Right renal pelvis (tissue), 4 donors: ENCODE results near the gene H2AZ2. TPM values are rescaled to one million over a fixed set of nuclear protein-coding genes. Genes with fewer than 3 reads are reported as not detected.
A peak's percentile ranks its signal among the peaks of the same experiment; 100 is the strongest.
"Not testable (repeated sequence)": the region's sequence is repeated elsewhere in the genome, so short reads cannot be mapped to it uniquely, and the experiment has no call there.

Source experiments
- DNase-seq, 4 donors: peaks; one replicate each; pipeline ENCODE4 v3.0.0-alpha.2; 2013; ENCODE audit warnings: low read depth in 4 of 4, low spot score in 3 of 4, missing footprints in 1 of 4
- polyA plus RNA-seq, 4 donors: library from polyadenylated mRNA; unstranded; fragments of 120-200 nt; gene quantifications; one replicate each; pipeline ENCODE4 v1.2.1, GENCODE V29; 2013; ENCODE audit not compliant: insufficient read length in 4 of 4

Gene H2AZ2
- polyA plus RNA-seq, 4 donors: 243 to 279 (median 250) TPM

GRCh38 chr7:44871918-44872317 lies 24.0 kb upstream of the H2AZ2 start:
- DNase-seq: not testable (repeated sequence)

- not testable (repeated sequence) for DNase-seq
Observed at GRCh38 chr7:44870780-44871179, 22.9 kb upstream of the H2AZ2 start.

- not testable (repeated sequence) for DNase-seq
Observed at GRCh38 chr7:44870336-44870735, 22.4 kb upstream of the H2AZ2 start.

GRCh38 chr7:44867073-44867995 lies 19.4 kb upstream of the H2AZ2 start:
- no peak for DNase-seq

- not testable (repeated sequence) for DNase-seq
Observed at GRCh38 chr7:44861949-44862348, 14.1 kb upstream of the H2AZ2 start.

- no peak for DNase-seq
Observed at GRCh38 chr7:44858161-44858560, 10.3 kb upstream of the H2AZ2 start.

- DNase-seq: no peak
Observed at GRCh38 chr7:44854644-44855364, 6.9 kb upstream of the H2AZ2 start.

- DNase-seq: no peak
Observed at GRCh38 chr7:44853391-44853790, 5.5 kb upstream of the H2AZ2 start.

GRCh38 chr7:44852590-44852989 lies 4.7 kb upstream of the H2AZ2 start:
- no peak for DNase-seq

- DNase-seq: no peak
Observed at GRCh38 chr7:44849885-44850544, 2.1 kb upstream of the H2AZ2 start.

- no peak for DNase-seq
Observed at GRCh38 chr7:44849259-44849884, 1.5 kb upstream of the H2AZ2 start.

- peak; percentile 79 to 83 (median 81) for DNase-seq
Observed at GRCh38 chr7:44847509-44847919, 373 bp downstream of the H2AZ2 start.

GRCh38 chr7:44846816-44847508 lies 925 bp downstream of the H2AZ2 start:
- no peak for DNase-seq

GRCh38 chr7:44846390-44846789 lies 1.5 kb downstream of the H2AZ2 start:
- not testable (repeated sequence) for DNase-seq

GRCh38 chr7:44845451-44845850 lies 2.4 kb downstream of the H2AZ2 start:
- no peak for DNase-seq

- not testable (repeated sequence) for DNase-seq
Observed at GRCh38 chr7:44843440-44843839, 4.4 kb downstream of the H2AZ2 start.

- not testable (repeated sequence) for DNase-seq
Observed at GRCh38 chr7:44842675-44843074, 5.2 kb downstream of the H2AZ2 start.

GRCh38 chr7:44838751-44839150 lies 9.1 kb downstream of the H2AZ2 start:
- no peak for DNase-seq

- DNase-seq: no peak
Observed at GRCh38 chr7:44827567-44827966, 20.3 kb downstream of the H2AZ2 start.

- DNase-seq: no peak
Observed at GRCh38 chr7:44824894-44825526, 22.9 kb downstream of the H2AZ2 start.
